RWPE1 (cell line): ENCODE measurements around the gene ERC2.

ENCODE experiments used
- CTCF ChIA-PET: fragments of 350-600 bp; sonication (Branson Sonifier 250); formaldehyde crosslinking; extraction: SDS; loops from one replicate; lab custom pipeline; 2021; lab: Yijun Ruan, JAX
- POLR2A ChIA-PET: fragments of 400-600 bp; formaldehyde crosslinking; extraction: SDS; loops from one replicate; lab custom pipeline; 2020; ENCODE audit warnings: antibody characterized with exemption; ENCODE audit not compliant: low non-redundant PET; lab: Yijun Ruan, JAX
- DNase-seq: peaks from one replicate; pipeline ENCODE4 v3.0.0; 2012; ENCODE audit warnings: low spot score
- H3K27ac ChIP-seq: fragments of 450-650 bp; 2 replicates; pipeline ENCODE4 v1.5.1; 2017
- TF ChIP-seq, protein P1 (sequence below): fragments of 450-650 bp; conservative IDR thresholded peaks from 2 replicates; pipeline ENCODE4 v1.5.1; 2017; ENCODE audit warnings: low read depth, mild to moderate bottlenecking

ERC2 gene

GRCh38 chr3:55719508-55719907 lies 748.8 kb downstream of the ERC2 start:
- TF ChIP-seq, protein P1, sequence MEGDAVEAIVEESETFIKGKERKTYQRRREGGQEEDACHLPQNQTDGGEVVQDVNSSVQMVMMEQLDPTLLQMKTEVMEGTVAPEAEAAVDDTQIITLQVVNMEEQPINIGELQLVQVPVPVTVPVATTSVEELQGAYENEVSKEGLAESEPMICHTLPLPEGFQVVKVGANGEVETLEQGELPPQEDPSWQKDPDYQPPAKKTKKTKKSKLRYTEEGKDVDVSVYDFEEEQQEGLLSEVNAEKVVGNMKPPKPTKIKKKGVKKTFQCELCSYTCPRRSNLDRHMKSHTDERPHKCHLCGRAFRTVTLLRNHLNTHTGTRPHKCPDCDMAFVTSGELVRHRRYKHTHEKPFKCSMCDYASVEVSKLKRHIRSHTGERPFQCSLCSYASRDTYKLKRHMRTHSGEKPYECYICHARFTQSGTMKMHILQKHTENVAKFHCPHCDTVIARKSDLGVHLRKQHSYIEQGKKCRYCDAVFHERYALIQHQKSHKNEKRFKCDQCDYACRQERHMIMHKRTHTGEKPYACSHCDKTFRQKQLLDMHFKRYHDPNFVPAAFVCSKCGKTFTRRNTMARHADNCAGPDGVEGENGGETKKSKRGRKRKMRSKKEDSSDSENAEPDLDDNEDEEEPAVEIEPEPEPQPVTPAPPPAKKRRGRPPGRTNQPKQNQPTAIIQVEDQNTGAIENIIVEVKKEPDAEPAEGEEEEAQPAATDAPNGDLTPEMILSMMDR = no peak
- no peak for DNase-seq
- CTCF ChIA-PET = interaction anchor here (0.6 kb wide), 1 partner anchor 525 kb away, joined by 5 read pairs; no protein-coding TSS in a partner anchor
- no peak overlapping the region for H3K27ac ChIP-seq
- POLR2A ChIA-PET = no interaction called here

DNA sequence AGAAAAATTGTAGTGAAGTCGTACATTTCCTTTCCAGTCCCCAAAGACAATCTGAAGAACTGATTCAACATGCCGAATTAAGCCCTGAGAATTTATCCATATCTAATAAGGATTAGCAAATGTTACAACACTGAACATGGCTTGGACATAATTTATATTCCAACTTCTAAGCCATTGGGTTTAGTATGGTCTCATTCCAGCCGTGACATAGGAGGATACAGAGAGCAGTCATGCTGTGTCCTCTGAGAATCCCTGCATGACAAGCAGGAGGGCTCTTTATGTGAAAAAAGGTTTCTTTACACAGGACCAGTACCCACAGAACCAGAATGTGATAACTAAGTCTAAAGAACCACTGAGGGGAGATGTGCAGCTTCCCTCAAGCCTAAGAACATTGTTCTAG lies 749.3 kb downstream of the ERC2 start:
- DNase-seq = no peak
- POLR2A ChIA-PET = no interaction called here
- TF ChIP-seq, protein P1 = no peak
- no peak overlapping the region for H3K27ac ChIP-seq
- CTCF ChIA-PET = interaction anchor here (0.6 kb wide), 2 partner anchors 524 to 1291 kb away, joined by 5 read pairs; no protein-coding TSS in a partner anchor

DNA sequence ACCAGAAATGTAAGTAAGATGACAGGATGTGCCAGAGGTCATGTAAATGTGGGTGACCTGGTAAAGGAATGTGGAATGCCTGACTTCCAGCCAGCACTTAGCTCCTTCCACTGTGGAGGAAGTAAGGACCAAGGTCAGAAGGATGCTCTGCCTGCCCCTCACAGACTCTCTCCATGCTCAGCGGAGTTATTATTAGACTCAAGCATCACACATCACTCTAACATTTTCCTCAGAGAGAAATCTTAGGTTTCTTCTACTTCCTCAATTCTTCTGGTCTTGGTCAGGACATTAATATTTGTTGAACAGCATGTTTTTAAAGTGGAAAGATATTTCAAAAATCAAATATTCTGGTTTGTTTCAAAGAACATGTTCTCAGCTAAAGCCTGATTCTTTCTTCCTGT lies 749.7 kb downstream of the ERC2 start:
- TF ChIP-seq, protein P1 = no peak
- ChIA-PET CTCF (interaction anchor here (0.6 kb wide), 1 partner anchor 1290 kb away, joined by 5 read pairs; no protein-coding TSS in a partner anchor), POLR2A (no interaction called here)
- DNase-seq = no peak
- H3K27ac ChIP-seq = no peak overlapping the region

GRCh38 chr3:55718074-55718473 lies 750.2 kb downstream of the ERC2 start:
- ChIA-PET POLR2A (no interaction called here), CTCF (no interaction called here)
- DNase-seq = no peak
- TF ChIP-seq, protein P1 = no peak
- H3K27ac ChIP-seq = no peak overlapping the region

DNA sequence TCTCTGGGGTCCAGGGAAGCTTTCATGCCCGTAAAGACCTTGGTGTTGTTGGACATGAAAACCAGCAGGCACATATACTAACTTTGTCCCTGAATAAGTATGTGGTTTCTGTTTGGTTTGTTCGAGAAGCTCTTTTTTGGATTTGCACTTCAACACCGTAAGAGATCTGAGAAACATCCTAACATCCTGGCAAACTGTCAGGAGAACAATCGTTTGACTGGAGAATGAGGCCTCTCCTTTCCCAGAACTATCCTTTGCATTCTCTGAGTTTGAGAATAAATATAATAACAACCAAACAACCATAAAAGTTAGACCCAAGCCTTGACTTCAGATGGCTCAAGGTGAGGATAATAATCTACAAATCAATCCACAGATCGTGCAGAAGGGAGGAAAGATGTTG lies 750.8 kb downstream of the ERC2 start:
- no peak for DNase-seq
- TF ChIP-seq, protein P1 = no peak
- no peak overlapping the region for H3K27ac ChIP-seq
- POLR2A ChIA-PET = no interaction called here
- CTCF ChIA-PET = no interaction called here

DNA sequence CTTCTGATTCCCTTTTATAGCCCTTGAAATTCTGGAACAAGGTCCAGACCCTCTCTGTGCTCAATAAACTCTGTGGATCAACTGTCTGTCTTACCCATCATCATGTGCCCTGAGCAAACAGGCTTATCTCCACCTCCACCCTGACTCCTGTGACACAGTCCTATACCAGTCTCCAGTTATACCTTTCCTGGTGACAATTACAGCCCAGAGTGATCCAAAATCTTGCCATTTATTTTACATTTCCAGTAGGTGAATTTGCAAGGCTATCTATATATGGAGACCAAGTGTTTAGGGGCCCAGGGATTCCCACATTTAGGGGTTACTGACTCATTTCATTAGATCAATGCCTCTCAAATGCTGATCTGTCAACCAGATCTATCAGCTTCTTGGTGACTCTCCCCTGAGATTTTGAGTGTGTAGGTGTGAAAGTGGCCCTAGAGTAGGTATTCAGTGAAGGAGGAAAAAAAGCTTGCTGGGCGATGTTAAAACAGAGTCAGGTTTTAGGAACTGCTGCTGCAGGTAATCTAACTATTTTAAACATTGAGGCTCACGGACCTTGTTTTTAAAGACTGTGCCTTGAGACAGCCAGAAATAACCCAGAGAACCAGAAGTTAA lies 751.5 kb downstream of the ERC2 start:
- DNase-seq = no peak
- H3K27ac ChIP-seq = no peak overlapping the region
- TF ChIP-seq, protein P1 = no peak
- ChIA-PET POLR2A (no interaction called here), CTCF (no interaction called here)
